ENCODE data around the gene CD99. TPM values are rescaled to one million over a fixed set of nuclear protein-coding genes. Genes with fewer than 3 reads are reported as not detected.
"Not testable (repeated sequence)": the region's sequence is repeated elsewhere in the genome, so short reads cannot be mapped to it uniquely, and the experiment has no call there.

The CD99 gene
- total RNA-seq, 1 experiment from 2014 or later = 2.4 TPM

DNA sequence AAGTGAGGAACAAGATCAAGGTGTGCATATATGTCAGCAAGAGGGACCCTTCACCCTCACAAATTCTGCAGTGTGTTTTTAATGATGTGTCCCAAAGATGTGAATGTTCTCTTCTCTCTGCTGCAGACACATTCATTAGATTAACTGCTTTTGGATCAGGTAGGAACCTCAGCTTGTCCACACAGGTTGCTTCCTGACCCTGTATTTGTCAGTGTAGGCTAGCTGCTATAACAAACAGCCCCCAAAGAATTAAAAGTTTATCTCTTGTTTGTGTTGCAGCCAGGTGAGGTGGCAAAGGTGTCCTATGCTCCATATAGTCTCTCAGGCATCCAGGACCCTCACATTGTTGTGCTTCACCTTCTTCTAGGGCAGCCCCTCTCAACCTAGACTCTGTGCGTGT lies 78.5 kb downstream of the CD99 start:
- DNase-seq (ENCODE audit: low spot score) = no peak

DNA sequence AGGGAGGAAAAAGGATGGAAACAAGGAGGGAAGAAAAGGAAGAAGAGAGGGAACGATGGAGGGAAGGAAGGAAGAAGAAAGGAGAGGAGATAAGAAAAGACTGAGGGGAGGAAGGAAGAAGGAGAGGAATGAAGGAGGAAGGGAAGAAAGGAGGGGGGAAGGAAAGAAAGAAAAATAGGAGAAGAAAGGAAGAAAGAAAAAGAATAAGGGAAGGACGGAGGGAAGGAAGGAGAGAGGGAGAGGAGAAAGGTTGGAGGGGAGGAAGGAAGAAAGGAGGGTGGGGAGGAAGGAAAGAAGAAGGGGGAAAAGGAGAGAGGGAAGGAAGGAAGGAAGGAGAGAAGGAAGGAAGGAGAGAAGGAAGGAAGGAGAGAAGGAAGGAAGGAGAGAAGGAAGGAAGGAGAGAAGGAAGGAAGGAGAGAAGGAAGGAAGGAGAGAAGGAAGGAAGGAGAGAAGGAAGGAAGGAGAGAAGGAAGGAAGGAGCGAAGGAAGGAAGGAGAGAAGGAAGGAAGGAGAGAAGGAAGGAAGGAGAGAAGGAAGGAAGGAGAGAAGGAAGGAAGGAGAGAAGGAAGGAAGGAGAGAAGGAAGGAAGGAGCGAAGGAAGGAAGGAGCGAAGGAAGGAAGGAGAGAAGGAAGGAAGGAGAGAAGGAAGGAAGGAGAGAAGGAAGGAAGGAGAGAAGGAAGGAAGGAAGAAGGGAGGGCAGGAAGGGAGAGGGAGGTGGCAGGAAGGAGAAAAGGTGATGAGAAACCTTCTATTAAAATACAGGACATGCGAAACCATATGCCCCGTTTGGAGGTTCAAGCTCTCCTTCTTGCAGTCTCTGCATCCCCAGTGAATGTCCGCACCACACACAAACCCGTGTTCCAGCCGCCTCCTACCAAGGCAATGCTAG lies 82.3 kb downstream of the CD99 start:
- DNase-seq (ENCODE audit: low spot score) = not testable (repeated sequence)

DNA sequence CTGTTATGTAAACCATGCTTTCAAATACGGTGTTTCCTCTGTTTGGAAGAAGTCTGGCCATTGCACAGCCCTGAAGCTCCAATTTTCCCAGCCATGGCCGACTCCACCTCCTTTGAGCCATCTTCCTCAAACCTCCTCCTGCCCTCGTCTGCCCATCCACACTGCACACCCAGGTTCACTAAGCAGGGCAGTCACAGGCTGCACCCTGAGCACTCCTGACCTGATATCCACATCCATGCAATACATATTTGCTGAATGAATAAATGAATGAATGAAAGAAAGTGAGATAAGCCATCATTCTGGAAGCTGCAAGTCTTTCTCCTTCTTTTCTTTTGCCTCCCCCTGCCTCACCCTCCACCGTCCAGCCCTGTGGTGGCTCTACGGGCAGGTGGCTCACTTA lies 83.0 kb downstream of the CD99 start:
- DNase-seq (ENCODE audit: low spot score) = no peak

DNA sequence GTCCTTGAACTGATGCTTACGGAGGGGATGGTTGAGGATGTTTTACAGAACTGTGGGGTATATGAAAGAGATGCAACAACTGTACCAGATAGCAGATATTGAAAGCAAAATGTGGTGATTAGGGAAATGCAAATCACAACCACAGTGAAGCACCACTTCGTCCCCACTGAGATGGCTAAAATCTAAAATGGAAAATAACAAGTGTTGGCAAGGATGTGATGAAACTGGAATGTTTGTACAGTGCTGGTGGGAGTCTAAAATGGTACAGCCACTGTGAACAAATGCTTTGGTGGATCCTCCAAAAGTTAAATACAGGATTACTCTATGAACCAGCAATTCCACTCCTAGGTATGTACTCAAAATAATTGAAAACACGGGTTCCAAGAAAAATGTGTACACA lies 83.7 kb downstream of the CD99 start:
- no peak for DNase-seq (ENCODE audit: low spot score)

DNA sequence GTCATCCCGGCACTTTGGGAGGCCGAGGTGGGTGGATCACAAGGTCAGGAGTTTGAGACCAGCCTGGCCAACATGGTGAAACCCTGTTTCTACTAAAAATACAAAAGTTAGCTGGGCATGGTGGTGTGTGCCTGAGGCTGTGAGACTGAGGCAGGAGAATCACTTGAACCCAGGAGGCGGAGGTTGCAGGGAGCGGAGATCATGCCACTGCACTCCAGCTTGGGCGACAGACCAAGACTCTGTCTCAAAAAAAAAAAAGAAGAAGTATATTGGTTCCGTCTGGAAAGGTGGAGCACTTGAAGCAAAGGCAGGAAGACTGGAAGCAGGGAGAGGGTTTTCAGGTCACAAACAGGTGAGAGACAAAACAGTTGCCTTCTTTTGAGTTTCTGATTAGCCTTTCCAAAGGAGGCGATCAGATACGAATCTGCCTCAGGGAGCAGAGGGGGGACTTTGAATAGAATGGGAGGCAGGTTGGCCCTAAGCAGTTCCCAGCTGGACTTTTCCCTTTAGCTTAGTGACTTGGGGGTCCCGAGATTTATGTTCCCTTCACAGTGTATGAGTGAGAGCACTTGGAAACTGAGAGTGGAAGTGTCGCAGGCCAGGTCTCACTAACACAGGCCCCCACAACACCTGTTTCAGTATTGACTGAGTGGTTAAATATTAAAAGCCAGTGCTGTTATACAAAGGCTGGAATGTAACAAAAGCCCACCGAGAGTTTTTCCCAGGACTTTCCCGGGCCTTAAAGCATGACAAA lies 89.6 kb downstream of the CD99 start:
- DNase-seq (ENCODE audit: low spot score) = not testable (repeated sequence)

DNA sequence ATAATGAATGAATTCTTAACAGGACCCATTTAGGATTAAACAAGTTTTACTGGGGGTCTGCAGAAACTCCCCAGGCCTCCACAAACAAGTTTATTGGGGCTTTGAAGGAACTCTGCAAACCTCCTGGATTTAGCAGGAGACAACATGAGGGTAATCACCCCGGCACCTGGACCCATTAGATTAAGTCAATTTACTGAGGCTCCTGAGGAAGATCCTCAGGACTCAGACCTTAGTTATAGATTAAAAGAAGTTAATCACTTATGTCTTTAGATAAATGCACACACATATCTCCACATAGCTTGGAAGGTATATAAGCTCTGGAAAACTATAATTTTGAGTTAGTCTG lies 90.1 kb downstream of the CD99 start:
- DNase-seq (ENCODE audit: low spot score) = no peak

DNA sequence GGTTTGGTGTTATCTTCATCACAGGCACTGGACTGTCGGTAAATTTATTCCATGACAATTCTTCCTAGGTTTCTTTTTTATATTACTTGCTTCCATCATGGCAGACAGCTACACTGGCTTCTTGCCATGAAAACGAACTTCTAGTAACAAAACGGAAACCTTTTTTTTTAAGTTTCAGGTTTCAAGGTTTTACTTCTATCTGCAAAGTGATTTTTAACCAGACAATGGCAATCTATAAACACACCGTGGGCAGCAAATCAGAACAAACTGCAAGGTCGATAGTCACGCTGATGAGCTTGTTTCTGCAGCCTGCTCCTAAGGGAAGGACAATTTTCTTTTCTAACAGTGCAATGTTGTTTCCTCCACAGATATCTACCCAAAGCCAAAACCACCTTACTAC lies 90.6 kb downstream of the CD99 start:
- no peak for DNase-seq (ENCODE audit: low spot score)

DNA sequence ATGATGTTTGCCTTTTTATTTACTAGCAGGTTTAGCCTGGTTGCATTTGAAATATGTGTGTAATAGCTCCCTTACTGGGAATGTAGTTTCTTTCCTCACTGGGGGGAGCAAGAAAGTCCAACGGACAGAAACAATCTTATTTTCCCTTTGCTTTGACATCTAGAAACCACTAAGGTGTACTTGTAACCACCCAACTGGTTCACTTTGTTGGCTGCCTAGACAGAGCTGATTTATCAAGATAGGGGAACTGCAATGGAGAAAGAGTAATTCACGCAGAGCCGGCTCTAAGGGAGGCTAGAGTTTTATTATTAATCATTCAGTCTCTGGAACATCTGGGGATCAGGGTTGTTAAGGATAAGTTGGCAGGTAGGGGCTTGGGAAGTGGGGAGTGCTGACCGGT lies 91.1 kb downstream of the CD99 start:
- DNase-seq (ENCODE audit: low spot score) = no peak

DNA sequence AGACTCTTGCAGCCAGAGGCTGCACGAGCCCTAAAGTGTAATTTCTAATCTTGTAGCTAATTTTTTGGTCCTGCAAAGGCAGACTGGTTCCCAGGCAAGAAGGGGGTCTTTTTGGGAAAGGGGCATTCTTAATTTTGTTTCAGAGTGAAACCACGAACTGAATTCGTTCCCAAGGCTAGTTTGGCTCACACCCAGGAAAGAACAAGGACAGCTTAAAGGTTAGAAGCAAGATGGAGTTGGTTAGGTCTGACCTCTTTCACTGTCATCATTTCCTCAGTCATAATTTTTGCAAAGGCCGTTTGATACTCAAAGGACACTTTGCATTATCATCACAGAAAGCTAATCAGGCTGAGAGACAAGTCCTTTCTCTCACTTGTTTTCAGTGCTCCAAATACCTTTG lies 91.7 kb downstream of the CD99 start:
- no peak for DNase-seq (ENCODE audit: low spot score)

DNA sequence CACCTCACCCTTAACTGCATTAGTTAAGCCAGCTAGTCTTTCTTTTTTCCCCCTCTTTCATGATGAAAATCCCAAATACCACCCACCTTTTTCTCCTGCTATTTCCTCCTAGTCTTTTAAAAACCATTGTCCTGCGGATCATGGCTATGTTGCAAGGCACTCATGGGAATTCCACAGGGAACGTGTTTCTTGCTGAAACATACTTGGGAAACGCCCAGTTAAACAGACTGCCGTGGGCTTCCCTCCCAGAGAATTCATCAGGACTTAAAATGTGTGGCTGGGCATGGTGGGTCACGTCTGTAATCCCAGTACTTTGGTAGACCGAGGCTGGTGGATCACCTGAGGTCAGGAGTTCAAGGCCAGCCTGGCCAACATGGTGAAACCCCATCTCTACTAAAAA lies 92.9 kb downstream of the CD99 start:
- DNase-seq (ENCODE audit: low spot score) = no peak

DNA sequence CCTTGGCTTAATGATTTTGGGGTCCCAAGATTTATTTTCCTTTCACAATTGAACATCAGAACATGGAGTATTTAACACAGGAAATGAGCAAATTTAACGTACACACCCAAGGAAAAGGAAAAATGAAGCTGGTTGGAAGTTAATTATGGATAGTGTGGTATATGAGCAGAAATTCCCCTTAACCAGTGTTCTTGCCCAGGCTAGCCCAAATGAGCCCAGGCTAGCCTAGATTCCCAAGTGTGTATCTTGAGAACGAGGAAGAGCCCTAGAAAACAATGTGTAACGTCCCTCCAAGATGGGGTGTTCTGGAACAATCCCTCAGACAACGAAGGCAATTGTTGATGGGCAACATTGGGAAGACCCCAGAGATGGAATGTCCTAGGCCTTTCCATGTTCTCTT lies 94.4 kb downstream of the CD99 start:
- DNase-seq (ENCODE audit: low spot score) = no peak

DNA sequence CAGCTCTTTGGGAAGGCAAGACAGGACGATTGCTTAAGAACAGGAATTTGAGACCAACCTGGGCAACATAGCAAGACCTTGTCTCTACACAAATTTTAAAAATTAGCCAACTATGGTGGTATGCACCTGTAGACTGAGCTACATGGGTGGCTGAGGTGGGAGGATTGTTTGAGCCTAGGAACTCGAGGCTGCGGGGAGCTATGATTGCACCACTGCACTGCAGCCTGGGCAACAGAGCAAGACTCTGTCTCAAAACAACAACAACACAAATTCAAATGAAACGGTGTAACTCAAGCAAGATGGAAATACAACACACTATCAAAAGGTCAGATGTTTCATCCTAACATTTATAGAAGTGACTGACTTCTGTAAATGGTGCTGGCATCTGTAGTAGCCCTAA lies 97.9 kb downstream of the CD99 start:
- no peak for DNase-seq (ENCODE audit: low spot score)

DNA sequence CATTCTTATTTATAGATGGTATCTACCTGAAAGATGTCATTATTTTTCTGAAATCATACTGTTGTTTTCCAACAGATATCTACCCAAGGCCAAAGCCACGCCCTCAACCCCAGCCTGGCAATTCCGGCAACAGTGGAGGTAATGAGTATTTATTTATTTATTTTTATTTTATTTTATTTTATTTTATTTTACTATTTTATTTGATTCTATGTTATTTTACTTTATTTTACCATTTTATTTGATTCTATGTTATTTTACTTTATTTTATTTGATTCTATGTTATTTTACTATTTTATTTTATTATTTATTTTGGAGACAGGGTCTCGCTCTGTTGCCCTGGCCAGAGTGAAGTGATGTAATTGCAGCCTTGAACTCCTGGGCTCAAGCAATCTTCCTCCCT lies 98.5 kb downstream of the CD99 start:
- no peak for DNase-seq (ENCODE audit: low spot score)

Other genes with a start within 250 kb of the CD99 start
- 14.8 and 15.0 TPM in 2 replicates for gene DHRSX, start 190.3 kb upstream of the CD99 start, total RNA-seq (2014; rRNA removed; shearing (Covaris generic))
- gene ZBED1, start 190.3 kb upstream of the CD99 start, total RNA-seq (2014; rRNA removed; shearing (Covaris generic)) = 19.8 and 21.9 TPM in 2 replicates
- not detected in 2 replicates for gene XG, start 60.7 kb downstream of the CD99 start, total RNA-seq (2014; rRNA removed; shearing (Covaris generic))
- 0.29 TPM in 1 of 2 replicates, not detected in the other for gene GYG2, start 137.6 kb downstream of the CD99 start, total RNA-seq (2014; rRNA removed; shearing (Covaris generic))
- gene ARSD, start 238.0 kb downstream of the CD99 start, total RNA-seq (2014; rRNA removed; shearing (Covaris generic)) = 22.3 and 35.2 TPM in 2 replicates

All from HT-29 (cell line).